HG03045 (cell line): ENCODE measurements around the gene LOXL4.

Experiments used
- ATAC-seq: cut with Tn5 transposase; IDR thresholded peaks from one replicate; pipeline ENCODE4 v1.9.1; 2021; ENCODE audit warnings: mild to moderate bottlenecking, moderate library complexity; ENCODE audit not compliant: unreplicated experiment

LOXL4 gene

GRCh38 chr10:98295401-98295811 lies 27.4 kb upstream of the LOXL4 start:
- ATAC-seq = no peak

GRCh38 chr10:98294270-98294627 lies 26.3 kb upstream of the LOXL4 start:
- ATAC-seq = no peak

DNA sequence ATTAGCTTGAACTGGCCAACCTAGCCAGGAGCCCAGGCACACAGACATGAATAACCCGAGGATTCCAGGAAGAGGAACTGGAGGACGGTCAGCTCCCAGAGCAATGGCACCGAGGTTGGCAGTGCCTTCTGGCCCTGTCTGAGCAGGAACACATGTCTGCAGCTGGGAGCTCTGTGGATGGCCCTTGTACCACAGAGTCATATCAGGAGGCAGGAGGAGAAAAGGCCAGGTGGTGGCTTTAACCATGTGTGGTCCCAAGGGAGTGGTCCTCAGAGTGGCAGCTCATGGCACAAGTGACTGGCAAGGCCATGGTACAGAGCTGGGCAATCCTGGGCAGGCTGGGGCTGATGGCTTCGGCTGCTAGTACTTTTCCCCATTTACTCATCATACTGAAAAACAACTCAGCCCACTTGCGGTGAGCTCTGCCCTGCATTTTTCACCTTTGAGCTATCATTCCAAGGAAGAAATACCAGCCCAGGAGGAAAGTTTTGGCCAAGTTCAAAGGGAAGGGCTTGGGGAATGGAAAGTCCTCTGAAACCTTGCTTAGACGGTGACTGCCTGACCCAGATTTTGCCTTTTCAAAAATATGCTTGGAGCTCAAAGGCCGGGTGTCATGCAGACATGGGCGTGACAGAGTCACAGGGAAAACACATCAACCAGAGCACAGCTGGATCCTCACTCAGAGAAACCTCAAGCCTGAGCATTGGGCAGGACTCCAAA lies 25.7 kb upstream of the LOXL4 start:
- no peak for ATAC-seq

DNA sequence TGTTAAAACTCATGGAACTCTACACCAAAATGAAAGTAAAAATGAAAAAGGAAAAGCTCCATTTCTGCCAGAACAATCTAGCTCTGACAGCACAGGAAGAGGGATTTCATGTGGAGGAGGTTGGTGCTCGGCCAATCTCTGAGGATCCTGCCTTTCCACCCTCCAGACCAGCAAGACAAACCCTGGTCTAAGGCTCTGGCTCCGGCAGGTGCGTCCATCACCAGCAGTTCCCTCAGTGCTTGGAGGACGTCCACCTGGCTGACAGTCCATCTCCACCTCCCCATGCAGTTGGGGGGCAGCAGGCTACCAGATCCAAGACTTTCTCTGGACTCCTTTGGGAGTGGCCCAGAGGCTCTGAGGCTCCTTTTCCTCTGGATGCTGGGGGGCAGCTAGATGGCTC lies 25.0 kb upstream of the LOXL4 start:
- no peak for ATAC-seq

DNA sequence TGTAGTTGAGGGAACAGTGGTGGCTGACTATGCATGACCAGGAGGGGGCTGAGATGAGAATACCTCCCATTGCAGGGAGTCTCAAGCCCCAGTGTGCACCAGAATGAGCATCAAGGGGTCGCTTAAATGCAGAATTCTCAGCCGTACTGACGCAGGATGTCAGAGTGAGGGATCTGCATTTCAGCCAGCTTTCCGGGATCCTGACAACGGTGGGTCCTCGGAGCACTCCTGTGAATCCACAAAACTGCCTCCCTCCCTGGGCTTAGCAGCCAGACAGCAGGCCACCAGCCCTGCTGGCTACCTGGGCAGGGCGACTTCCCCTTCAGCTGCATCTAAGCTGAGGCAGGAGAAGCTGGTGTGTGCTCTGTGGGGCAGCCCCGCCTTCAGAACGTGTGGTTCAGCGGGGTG lies 21.8 kb upstream of the LOXL4 start:
- no peak for ATAC-seq

DNA sequence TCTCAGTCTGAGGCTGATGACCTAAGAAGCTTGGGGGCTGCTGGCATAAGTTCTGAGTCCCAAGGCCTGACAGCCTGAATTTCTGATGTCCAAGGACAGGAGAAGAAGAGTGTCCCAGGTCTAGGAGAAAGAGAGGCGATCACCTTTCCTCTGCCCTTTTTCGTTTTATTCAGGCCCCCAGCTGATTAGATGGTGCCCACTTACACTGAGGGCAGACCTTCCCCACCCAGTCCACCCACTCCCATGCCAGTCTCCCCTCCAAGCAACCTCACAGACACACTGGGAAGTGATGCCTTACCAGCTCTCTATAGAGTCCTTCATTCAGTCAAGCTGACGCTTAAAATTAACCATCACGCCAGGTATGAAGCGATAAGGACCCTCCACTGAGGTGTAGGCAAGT lies 19.3 kb upstream of the LOXL4 start:
- no peak for ATAC-seq

DNA sequence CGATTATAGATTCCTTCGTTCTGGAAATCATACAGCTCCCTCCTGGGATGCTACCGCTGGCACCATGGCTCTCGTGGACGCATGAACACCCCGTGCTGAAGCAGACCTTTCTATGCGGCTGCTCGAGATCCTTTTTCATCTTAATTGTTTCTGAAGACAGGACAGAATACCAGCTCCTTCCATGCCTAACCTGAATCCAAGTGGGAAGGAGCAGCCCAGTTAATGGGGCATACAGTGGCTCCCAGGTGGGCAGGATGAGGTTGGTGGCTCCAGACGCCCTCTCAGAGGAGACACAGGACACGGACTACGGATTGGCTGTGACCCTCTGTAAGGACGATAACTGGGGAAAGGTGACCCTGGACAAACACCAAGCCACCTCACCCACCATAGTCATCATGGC lies 18.4 kb upstream of the LOXL4 start:
- no peak for ATAC-seq

DNA sequence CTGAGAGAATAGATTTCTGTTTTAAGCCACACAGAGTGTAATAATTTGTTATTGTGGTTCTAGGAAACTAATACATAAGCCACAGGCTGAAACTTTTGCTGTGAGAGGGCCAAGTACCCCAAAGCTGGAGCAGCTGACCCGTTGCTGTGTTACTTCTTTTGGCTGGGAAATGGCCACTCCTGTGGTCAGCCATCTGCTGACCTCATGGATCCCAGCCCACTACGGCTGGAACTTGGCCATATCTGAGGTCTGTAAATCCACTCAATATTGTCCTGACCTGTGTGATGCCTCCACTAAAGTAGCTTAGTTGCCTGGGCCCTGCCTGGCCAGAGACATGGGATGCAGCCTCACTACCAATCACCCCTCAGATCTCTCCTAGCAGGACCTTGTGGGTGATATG lies 17.4 kb upstream of the LOXL4 start:
- ATAC-seq = no peak

DNA sequence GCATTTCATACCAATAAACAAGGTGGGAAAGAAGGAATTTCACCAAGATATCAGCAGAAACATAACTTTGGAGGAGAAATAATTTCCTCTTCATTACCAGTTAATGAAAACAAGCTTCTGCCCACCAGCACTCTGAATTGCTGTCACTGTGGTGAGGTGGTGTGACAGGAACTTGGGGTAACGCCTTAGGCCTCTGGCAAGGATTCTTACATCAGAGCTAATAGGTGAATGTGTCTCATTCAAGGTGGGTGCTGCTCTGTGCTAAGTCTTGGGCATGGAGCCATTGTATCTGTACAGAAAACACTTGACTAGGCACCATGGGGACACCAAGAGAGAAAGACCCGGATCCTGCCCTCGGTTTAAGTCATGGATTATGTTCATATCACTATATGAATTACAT lies 8.3 kb upstream of the LOXL4 start:
- ATAC-seq = no peak

- no peak for ATAC-seq
Measured at GRCh38 chr10:98274562-98274961, 6.6 kb upstream of the LOXL4 start.

DNA sequence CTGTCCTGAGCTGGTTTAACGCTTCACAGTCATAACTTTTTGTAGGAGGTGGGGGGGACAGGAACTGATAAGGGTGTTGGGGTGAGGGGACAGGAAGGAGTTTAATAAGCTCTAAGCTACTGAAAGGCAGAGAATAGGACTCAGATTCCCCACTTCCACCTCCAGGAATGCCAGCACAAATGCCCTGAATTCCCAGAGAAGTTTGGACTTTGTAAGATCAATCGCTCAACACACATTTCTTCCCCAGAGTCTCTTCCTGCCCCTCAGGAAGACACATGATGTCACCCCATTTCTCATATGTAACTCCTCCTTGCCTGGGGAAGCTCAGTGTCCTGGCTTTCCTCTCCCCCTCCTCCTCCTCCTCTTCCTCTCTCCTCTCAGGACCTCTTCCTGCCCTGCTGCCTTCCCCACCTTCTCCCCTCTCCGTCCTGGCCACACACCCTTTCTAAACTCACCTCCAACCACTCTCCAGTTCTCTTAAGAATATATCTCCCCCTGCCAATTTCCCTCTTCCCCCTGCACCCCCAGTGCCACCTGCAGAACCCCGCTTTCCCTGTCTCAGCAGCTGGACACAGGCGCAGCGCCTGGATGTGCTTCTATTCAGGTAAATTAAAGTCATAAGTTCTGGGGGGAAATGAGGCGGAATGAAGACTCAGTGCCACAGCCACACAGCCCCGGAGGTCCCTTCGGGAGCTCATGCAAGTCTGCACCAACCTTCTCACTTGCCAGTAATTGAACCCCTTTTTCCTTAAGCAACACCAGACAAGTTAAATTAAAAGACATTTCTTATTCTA lies 5.3 kb upstream of the LOXL4 start:
- no peak for ATAC-seq

- ATAC-seq = no peak
Measured at GRCh38 chr10:98272656-98273055, 4.7 kb upstream of the LOXL4 start.

GRCh38 chr10:98272245-98272644 lies 4.3 kb upstream of the LOXL4 start:
- ATAC-seq = no peak

DNA sequence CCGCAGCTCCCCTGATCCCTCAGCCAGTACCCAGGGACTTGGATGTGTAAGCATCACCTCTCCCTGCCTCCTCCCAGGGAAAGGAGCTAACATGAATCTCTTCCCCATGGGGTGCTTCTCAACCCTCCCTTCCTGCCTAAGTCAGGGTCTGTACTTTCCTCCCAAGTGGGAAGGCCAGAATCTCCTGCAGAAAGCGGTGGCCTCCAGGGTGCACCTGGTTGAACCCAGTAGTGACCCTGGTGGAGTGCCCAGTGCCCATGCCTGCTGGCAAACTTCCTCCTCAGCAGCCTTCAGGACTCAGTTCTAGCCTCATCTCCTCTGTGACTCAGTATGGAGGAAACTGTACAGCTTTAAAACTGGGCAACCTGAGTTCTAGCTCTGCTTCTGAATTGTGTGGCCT lies 2.8 kb upstream of the LOXL4 start:
- ATAC-seq = no peak

GRCh38 chr10:98270073-98270740 lies 2.2 kb upstream of the LOXL4 start:
- no peak for ATAC-seq

GRCh38 chr10:98269435-98269912 lies 1.5 kb upstream of the LOXL4 start:
- no peak for ATAC-seq

GRCh38 chr10:98268694-98269431 lies 869 bp upstream of the LOXL4 start:
- no peak for ATAC-seq

- ATAC-seq = no peak
Measured at GRCh38 chr10:98267069-98267893, 713 bp downstream of the LOXL4 start.

- no peak for ATAC-seq
Measured at GRCh38 chr10:98266647-98267046, 1.3 kb downstream of the LOXL4 start.
